ENCODE measurements around the gene HMGCLL1.

The HMGCLL1 gene

DNA sequence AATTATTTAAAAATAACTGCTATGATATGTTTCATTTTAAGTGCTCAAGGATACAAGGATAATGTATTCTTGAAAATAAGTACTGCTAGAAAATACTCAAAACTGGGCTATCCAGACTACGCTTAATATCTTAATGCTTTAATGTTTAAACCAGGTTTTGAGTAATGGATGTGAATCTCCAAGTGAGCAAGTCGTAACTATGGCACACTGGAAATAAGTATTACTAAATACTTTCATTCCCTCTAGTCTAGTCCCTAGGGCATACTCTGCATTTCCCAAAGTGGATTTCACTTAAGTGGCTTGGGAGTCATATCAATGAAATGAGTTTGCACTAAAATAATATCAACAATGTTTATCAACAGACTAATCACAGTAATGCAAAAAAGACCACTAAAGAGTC, 48.1 kb downstream of the HMGCLL1 start:
- DNase-seq: no peak

DNA sequence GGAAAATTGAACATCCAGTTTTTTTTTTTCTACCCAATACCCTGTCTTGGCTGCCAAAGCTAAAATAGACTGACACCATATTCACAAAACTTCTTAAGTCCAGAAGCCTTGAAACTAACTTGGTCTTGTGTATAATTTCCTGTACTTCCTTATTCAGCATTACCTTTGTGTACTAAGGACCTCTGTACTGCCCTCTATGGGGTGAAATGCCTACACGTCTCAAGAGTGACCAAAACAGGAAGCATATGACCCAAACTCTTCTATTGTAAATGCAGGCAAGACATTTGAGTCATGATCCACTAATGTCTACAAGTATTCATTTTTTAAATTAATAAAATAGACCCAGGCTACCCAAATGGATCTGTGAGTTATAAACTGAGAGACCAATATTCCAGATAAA, 50.4 kb downstream of the HMGCLL1 start:
- DNase-seq: peak in 1 of 3 experiments; percentile 9

DNA sequence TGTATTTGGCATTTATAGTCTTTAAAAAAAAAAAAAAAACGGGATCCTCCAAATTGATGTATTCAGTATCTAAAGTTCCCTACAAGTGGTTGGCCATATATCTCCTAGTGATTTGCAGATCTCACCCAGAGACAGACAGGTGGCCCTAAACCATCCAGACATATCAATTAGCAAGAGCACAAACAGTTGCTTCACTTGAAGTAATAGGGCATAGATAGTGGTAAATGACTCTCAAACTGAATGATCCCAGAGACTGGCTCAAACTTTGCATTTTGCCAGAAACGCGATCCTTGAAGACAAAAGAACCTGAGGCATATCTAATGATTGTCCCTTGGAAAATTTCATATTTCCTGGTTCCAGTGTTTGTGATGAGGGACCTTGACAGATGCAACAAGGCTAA, 54.6 kb downstream of the HMGCLL1 start:
- DNase-seq: peak in 1 of 3 experiments; percentile 2

- DNase-seq: no peak
Measured at GRCh38 chr6:55518529-55519060, 60.4 kb downstream of the HMGCLL1 start.

DNA sequence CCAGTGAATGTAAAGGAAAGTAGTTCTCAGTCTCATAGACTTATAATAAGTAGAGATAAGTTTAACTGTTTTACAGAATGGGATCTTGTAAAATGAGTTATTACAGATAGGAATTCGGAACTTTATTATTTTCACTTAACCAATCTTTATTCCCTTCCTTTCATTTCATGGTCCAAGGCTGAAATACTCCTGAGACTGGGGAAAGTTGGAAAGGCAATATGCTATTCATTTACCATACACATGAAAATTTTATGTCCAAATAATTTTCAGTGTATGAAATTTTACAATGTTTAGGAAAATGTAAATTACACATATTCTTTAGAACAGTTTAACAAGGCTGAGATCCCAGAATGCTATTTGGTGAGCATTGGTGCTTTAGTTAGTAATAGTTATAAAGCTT, 62.3 kb downstream of the HMGCLL1 start:
- DNase-seq: no peak

GRCh38 chr6:55512904-55513303, 66.1 kb downstream of the HMGCLL1 start:
- no peak for DNase-seq

- no peak for DNase-seq
Measured at GRCh38 chr6:55511122-55511800, 67.7 kb downstream of the HMGCLL1 start.

GRCh38 chr6:55499591-55499990, 79.4 kb downstream of the HMGCLL1 start:
- no peak for DNase-seq

DNA sequence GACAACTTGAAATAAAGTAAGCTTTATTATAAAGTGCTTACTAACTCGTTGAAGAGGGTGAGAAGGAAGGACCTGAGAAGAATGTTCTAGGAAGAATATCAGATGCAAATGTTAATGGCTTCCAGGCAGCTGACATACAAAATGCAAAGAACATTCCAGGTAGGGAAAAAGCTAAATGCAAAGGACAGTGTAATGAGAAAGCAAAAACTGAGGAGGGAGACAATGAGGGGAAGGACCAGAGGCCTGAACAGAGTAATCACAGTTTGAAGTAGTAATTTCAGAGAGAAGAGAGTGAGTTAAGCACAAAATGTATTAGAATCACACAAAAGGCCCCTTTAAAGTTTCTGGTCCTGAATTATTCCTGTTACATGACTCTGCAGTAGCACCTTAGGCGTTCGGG, 81.3 kb downstream of the HMGCLL1 start:
- no peak for DNase-seq

DNA sequence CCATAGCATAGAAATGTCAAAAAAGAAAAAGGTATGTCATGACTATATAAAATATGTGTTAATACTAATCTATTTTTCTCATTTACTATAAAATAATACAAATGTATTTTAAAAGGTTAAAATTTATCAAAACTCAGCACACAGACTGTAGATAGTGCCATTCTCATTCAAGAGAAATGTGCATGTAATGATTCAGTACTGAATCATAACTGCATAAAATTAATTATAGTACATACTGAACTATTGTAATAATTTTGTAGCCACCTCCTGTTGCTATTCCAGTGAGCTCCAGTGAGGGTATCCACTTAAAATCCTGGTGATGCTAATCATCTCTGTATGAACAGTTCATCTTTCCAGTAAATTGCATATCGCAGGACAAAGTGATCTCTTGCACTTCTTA, 82.8 kb downstream of the HMGCLL1 start:
- no peak for DNase-seq

- DNase-seq: no peak
Measured at GRCh38 chr6:55495277-55495676, 83.7 kb downstream of the HMGCLL1 start.

GRCh38 chr6:55494411-55494810, 84.6 kb downstream of the HMGCLL1 start:
- no peak for DNase-seq

- DNase-seq: no peak
Measured at GRCh38 chr6:55492259-55492658, 86.7 kb downstream of the HMGCLL1 start.

DNA sequence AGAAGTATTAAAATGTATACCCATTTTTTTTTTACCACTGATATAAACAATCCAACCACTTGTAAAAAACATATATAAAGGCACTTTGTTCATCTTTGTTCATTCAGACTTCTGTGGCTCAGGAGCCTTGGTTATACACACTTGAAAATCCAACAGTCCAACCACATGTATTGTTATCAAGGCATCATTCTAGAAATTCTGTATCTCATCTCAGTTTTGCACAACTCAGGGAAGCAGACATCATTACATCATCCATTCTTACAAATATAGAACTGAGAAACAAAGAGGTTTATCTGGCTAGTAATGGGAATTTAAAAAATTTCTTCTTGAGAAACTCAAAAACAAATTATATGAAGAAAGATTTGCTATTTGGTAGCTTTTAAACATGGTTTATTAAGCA, 88.1 kb downstream of the HMGCLL1 start:
- DNase-seq: no peak

- no peak for DNase-seq
Measured at GRCh38 chr6:55474382-55474781, 104.6 kb downstream of the HMGCLL1 start.

DNA sequence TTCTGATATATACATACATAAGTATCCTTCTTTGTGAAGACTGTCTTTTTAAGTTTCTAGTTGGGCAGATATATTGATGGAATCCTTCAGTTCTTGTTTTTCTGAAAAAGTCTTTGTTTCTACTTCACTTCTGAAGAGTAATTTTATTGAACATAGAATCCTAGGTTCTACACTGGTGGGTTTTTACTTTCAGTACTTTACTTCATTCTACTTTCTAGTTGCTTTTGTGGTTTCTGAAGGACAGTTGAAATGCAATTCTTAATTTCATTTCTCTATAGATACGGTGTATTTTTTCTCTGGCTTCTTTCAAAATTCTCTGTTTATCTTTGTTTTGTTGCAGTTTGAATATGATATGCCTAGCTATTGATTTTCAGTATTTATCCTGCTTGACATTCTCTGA, 105.3 kb downstream of the HMGCLL1 start:
- DNase-seq: no peak

GRCh38 chr6:55469951-55470366, 109.0 kb downstream of the HMGCLL1 start:
- no peak for DNase-seq

DNA sequence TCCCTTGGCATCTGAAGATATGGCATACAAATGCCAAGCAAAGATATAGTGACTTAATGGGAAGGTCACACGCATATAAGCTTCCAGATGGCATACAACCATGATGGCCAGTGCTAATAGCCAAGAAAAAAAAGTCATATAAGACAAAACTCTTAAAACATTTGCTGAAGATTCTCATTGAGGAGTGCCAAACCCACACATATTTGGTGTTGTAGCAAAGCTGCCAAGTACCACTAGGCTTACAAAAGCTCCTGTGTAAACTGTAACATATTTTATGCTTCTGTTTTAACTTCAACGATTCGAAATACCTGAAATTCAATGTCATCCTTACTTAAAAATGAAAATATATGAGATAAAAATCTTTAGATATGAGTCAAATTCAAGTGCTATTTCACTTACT, 123.0 kb downstream of the HMGCLL1 start:
- no peak for DNase-seq

DNA sequence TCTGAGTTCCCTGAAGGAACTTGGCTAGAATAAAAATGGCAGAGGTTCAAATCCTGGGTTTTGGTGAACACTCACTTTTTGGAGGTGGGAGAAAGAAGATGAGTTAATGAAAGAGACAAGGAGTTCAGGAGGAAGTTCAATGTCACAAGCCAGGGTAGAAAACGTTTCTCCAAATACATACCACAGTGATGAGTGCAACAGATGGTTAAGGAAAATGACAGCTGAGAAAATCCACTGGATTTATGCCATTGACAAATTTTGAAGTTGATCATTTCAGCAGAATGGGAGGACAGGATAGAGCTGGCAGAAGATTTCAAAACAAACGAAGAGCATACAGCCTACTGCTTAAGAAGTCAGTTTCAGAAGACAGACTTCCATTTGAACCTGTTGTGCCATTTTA, 129.0 kb downstream of the HMGCLL1 start:
- DNase-seq: no peak

DNA sequence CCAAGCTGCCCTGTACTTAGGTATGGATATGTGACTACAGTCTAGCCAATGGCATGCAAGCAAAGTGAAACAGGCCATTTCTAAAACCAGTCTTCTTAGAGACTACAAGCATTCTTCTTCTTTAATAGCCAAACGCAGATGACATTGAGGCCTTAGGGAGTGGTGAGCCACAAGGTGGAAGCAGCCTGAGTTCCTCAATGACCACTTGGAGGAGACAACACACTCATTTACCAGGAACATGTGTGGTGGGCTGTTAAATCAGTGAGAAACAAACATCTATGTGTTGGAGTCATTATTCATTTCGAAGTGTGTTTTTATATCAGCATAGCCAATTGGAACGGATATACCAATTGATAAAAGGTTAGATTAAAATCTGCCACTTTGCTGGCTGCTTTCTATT, 129.8 kb downstream of the HMGCLL1 start:
- peak in 1 of 3 experiments; percentile 39 for DNase-seq

GRCh38 chr6:55448451-55448850, 130.5 kb downstream of the HMGCLL1 start:
- DNase-seq: no peak

DNA sequence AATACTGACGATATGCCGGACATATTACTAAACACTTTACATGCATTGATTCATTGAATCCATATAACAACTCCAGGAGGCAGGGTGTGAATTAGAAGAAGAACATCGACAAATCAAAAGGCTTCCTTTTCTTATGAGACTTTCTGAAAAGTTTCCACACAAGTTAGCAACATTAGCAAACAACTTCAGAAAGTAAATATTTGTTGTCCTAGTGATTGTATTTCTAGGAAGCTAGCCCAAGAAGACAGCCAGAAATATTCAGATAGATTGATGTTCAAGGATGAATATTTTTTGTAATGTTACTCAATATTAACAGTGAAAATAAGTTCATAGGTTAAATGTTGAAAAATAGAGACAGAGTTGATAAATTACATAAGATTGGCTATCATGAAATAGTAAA, 131.1 kb downstream of the HMGCLL1 start:
- DNase-seq: no peak

GRCh38 chr6:55445648-55446204, 133.3 kb downstream of the HMGCLL1 start:
- DNase-seq: peak; percentile 16 to 66 (median 20)

- DNase-seq: peak in 1 of 3 experiments; percentile 53
Measured at GRCh38 chr6:55443238-55444134, 135.5 kb downstream of the HMGCLL1 start.

Measured in NCI-H1417 (cell line).